Endodermal cell (in vitro differentiated cells): ENCODE measurements around the gene TBC1D1. TPM values are rescaled to one million over a fixed set of nuclear protein-coding genes. Genes with fewer than 3 reads are reported as not detected.

Experiments used
- DNase-seq: peaks from one replicate; pipeline ENCODE4 v3.0.0-alpha.2; 2017
- H3K27ac ChIP-seq: 2 replicates; pipeline ENCODE4 v1.5.1; 2013; ENCODE audit warnings: mild to moderate bottlenecking, low read depth, low read length, moderate library complexity
- H3K27me3 ChIP-seq: 2 replicates; pipeline ENCODE4 v1.6.1; 2013; ENCODE audit warnings: mild to moderate bottlenecking, low read length, moderate library complexity; ENCODE audit not compliant: insufficient read depth, control insufficient read depth, poor library complexity, severe bottlenecking
- H3K36me3 ChIP-seq: 2 replicates; pipeline ENCODE4 v1.7.0; 2013; ENCODE audit warnings: mild to moderate bottlenecking, low read length, moderate library complexity; ENCODE audit not compliant: control insufficient read depth, insufficient read depth
- H3K4me1 ChIP-seq: one replicate; pipeline ENCODE4 v1.7.0; 2013; ENCODE audit warnings: low read length; ENCODE audit not compliant: control insufficient read depth, insufficient read depth
- H3K4me3 ChIP-seq: 2 replicates; pipeline ENCODE4 v1.5.1; 2013; ENCODE audit warnings: mild to moderate bottlenecking, low read length, moderate library complexity
- H3K9ac ChIP-seq: 2 replicates; pipeline ENCODE4 v1.6.1; 2013; ENCODE audit warnings: mild to moderate bottlenecking, low read length, moderate library complexity; ENCODE audit not compliant: poor library complexity, severe bottlenecking; ENCODE audit errors: extremely low read depth
- H3K9me3 ChIP-seq: 2 replicates; pipeline ENCODE4 v1.6.1; 2013; ENCODE audit warnings: mild to moderate bottlenecking, low read length, moderate library complexity; ENCODE audit not compliant: control insufficient read depth
- H3K27ac Mint-ChIP-seq: 2 replicates; pipeline ENCODE4 v1.8.0; 2020; ENCODE audit warnings: mixed read lengths
- H3K27me3 Mint-ChIP-seq: 2 replicates; pipeline ENCODE4 v1.8.0; 2021; ENCODE audit warnings: mild to moderate bottlenecking, mixed read lengths; ENCODE audit not compliant: insufficient read depth
- H3K36me3 Mint-ChIP-seq: 2 replicates; pipeline ENCODE4 v1.8.0; 2020; ENCODE audit warnings: low read depth, mixed read lengths
- H3K4me1 Mint-ChIP-seq: 2 replicates; pipeline ENCODE4 v1.8.0; 2020; ENCODE audit warnings: mixed read lengths
- H3K4me3 Mint-ChIP-seq: 2 replicates; pipeline ENCODE4 v1.8.0; 2020; ENCODE audit warnings: mild to moderate bottlenecking, moderate library complexity, mixed read lengths
- H3K9me3 Mint-ChIP-seq: 2 replicates; pipeline ENCODE4 v1.8.0; 2020; ENCODE audit warnings: mild to moderate bottlenecking, mixed read lengths
- WGBS, 2 experiments: methylation state at CpG; one replicate each; pipeline versions ENCODE4 v1.1.5 to v1.1.7; 2013; ENCODE audit warnings: missing lambda C conversion rate in 2 of 2, mixed read lengths in 1 of 2; ENCODE audit not compliant: insufficient coverage in 1 of 2, insufficient read length in 1 of 2; 5-methylcytosine and 5-hydroxymethylcytosine counted together
- total RNA-seq, 2 donors: library from RNA; stranded (reverse); fragmentation: NEBNext Ultra II Directional in 1 of 2; extraction: Animal tissue kit (Norgen Biotek cat#: 25700) in 1 of 2; gene quantifications; 2 replicates in 1 of 2; 3 replicates in 1 of 2; pipeline ENCODE4 v1.2.1, GENCODE V29; 2021
- TF ChIP-seq, protein P1 (sequence below): fragments of 200-600 bp; sonication (generic); conservative IDR thresholded peaks from 2 replicates; pipeline ENCODE4 v1.5.0; 2021; ENCODE audit warnings: antibody characterized with exemption, mild to moderate bottlenecking

TBC1D1 gene
- total RNA-seq, 2 donors from 2014 or later = 110 to 122 TPM

DNA sequence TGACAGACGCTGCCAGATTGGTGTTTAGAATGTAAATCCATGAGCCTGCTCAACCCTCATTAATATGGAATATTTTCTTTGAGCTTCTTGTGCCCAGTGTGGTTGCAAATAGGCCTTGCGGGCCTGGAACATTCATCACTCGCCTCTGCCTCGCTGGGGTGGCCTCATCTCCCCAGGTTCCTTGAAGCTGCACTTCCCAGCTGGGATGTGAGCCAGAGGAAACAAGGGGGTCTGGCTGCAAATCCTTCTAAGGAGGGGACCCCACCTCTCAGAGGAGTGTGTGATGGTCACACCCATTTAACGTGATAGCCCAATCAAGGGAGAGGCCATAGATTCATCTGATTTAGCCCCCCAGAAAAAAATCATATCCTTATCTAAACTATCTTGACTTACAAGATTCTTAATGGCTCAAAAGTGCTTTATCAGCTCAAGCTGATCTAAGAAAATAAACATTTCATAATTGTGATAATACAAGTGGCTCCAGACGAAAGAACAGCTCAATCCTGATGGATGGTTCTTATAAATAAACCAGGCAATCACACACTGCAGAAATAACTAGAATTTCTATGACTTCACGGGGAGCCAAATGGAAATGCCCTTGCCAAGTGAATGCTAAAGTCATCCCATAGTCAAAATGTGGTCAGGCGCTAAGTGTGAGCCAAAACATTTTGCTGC, 259.2 kb downstream of the TBC1D1 start:
- no peak overlapping the region for H3K9ac ChIP-seq

DNA sequence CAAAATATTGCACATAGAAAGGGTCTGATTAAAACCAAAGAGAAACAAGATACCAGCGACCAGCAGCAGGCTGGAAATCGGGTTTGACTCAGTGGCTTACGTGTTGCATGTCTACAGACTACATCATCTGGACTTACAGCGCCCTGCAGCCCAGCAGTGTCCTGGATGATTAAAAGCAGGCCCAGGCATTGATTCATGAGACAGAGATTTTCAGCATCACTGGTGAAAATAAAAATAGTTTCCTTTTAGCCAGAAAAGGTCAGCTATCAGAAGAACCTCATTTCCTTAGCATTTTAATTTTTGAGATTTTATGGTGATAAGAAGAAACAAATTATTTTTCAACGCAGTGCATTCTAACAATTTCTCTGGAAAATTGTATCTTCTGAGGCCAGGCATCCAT, 259.9 kb downstream of the TBC1D1 start:
- no peak overlapping the region for H3K4me3 Mint-ChIP-seq
- 94 to 95% methylated on average over 4 to 5 of the region's 5 CpGs for WGBS, 2 experiments
- Histone ChIP-seq H3K27me3 (no peaks in the 10 kb centered on the region), H3K27ac (no peak overlapping the region), H3K4me1 (no peaks in the 10 kb centered on the region), H3K36me3 (no peaks in the 10 kb centered on the region), H3K9me3 (no peaks in the 10 kb centered on the region), H3K4me3 (no peak overlapping the region), H3K9ac (no peak overlapping the region)
- no peaks in the 10 kb centered on the region for H3K36me3 Mint-ChIP-seq
- no peaks in the 10 kb centered on the region for H3K4me1 Mint-ChIP-seq
- DNase-seq = no peak
- no peaks in the 10 kb centered on the region for H3K27me3 Mint-ChIP-seq
- no peaks in the 10 kb centered on the region for H3K9me3 Mint-ChIP-seq
- TF ChIP-seq, protein P1, sequence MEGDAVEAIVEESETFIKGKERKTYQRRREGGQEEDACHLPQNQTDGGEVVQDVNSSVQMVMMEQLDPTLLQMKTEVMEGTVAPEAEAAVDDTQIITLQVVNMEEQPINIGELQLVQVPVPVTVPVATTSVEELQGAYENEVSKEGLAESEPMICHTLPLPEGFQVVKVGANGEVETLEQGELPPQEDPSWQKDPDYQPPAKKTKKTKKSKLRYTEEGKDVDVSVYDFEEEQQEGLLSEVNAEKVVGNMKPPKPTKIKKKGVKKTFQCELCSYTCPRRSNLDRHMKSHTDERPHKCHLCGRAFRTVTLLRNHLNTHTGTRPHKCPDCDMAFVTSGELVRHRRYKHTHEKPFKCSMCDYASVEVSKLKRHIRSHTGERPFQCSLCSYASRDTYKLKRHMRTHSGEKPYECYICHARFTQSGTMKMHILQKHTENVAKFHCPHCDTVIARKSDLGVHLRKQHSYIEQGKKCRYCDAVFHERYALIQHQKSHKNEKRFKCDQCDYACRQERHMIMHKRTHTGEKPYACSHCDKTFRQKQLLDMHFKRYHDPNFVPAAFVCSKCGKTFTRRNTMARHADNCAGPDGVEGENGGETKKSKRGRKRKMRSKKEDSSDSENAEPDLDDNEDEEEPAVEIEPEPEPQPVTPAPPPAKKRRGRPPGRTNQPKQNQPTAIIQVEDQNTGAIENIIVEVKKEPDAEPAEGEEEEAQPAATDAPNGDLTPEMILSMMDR = no peak
- no peak overlapping the region for H3K27ac Mint-ChIP-seq

More for the DNA sequence above, 259.2 kb downstream of the TBC1D1 start:
- TF ChIP-seq, protein P1 = no peak
- Histone ChIP-seq H3K27me3 (no peaks in the 10 kb centered on the region), H3K4me3 (no peak overlapping the region), H3K4me1 (no peaks in the 10 kb centered on the region), H3K9me3 (no peaks in the 10 kb centered on the region), H3K36me3 (no peaks in the 10 kb centered on the region), H3K27ac (no peak overlapping the region)
- Mint-ChIP-seq H3K27ac (no peak overlapping the region), H3K27me3 (no peaks in the 10 kb centered on the region), H3K4me3 (no peak overlapping the region), H3K4me1 (no peaks in the 10 kb centered on the region), H3K9me3 (no peaks in the 10 kb centered on the region), H3K36me3 (no peaks in the 10 kb centered on the region)
- no peak for DNase-seq
- WGBS, 2 experiments = 89 to 92% methylated on average over 5 to 8 of the region's 8 CpGs

DNA sequence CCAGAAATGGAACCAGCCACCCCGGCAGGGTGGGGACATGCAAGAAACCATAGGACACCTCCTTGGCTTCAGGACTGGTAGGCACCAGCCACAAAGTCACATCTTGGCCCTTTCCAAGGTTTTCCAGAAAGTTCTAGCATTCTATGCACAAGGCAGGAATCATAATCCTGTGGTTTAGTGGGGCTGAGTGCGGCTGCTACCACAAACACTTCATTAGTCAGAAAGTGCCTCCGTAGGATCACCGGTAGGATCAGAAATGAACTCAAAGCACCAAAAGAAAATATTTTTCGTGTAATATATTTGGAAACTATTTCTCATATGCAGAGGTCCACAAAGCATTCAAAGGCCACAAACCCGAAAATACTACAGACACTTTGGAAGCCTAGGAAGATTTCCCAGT, 261.0 kb downstream of the TBC1D1 start:
- Histone ChIP-seq H3K27ac (peak overlapping the region; percentile 62), H3K27me3 (no peaks in the 10 kb centered on the region), H3K4me1 (no peaks in the 10 kb centered on the region), H3K9me3 (no peaks in the 10 kb centered on the region), H3K4me3 (no peak overlapping the region), H3K36me3 (no peaks in the 10 kb centered on the region), H3K9ac (no peak overlapping the region)
- WGBS, 2 experiments = 94 to 97% methylated on average over 5 to 6 of the region's 6 CpGs
- no peaks in the 10 kb centered on the region for H3K36me3 Mint-ChIP-seq
- no peaks in the 10 kb centered on the region for H3K4me1 Mint-ChIP-seq
- no peaks in the 10 kb centered on the region for H3K27me3 Mint-ChIP-seq
- no peak overlapping the region for H3K27ac Mint-ChIP-seq
- no peaks in the 10 kb centered on the region for H3K9me3 Mint-ChIP-seq
- TF ChIP-seq, protein P1 = no peak
- DNase-seq = no peak
- no peak overlapping the region for H3K4me3 Mint-ChIP-seq
